GM12878 (cell line): ENCODE results near the gene HIVEP3. TPM values are rescaled to one million over a fixed set of nuclear protein-coding genes. Genes with fewer than 3 reads are reported as not detected.

ENCODE experiments used
- CHD2 ChIP-seq: IDR thresholded peaks from 2 replicates; pipeline ENCODE4 v1.6.1; 2011; ENCODE audit warnings: low read depth, low read length, improper control_type of control experiment, borderline replicate concordance
- IKZF1 ChIP-seq: fragments of 450-650 bp; conservative IDR thresholded peaks from 2 replicates; pipeline ENCODE4 v1.6.1; 2017; ENCODE audit warnings: antibody characterized with exemption, mild to moderate bottlenecking
- PAX8 ChIP-seq: fragments of 450-650 bp; IDR thresholded peaks from 2 replicates; pipeline ENCODE4 v1.6.1; 2017; ENCODE audit warnings: mild to moderate bottlenecking, moderate library complexity
- SUPT20H ChIP-seq: IDR thresholded peaks from 2 replicates; pipeline ENCODE4 v1.6.1; 2011; ENCODE audit warnings: low read depth, mild to moderate bottlenecking, low read length, moderate library complexity, borderline replicate concordance; ENCODE audit not compliant: control insufficient read depth
- YY1 ChIP-seq: IDR thresholded peaks from 2 replicates; pipeline ENCODE4 v1.6.1; 2011; ENCODE audit warnings: low read depth, mild to moderate bottlenecking, low read length
- ZSCAN29 ChIP-seq: fragments of 450-650 bp; IDR thresholded peaks from 2 replicates; pipeline ENCODE4 v1.6.1; 2017; ENCODE audit warnings: mild to moderate bottlenecking, moderate library complexity
- polyA plus RNA-seq, 11 experiments: library from polyadenylated mRNA; depleted of rRNA in 4 of 11; unstranded in 6 of 11; stranded (reverse) in 5 of 11; fragments of >200 nt; fragmentation: Nextera tagmentation in 4 of 11; fragmentation: Illumina TruSeq in 1 of 11; extraction: Ambion mirVana in 4 of 11; extraction: Trizol in 1 of 11; gene quantifications; 1 replicate in 1 of 11; 2 replicates in 10 of 11; pipeline versions ENCODE4 v1.2.1 to v1.2.3, GENCODE V29; 2011 to 2016; ENCODE audit warnings: inconsistent platforms in 2 of 11, missing spikeins in 2 of 11, low read depth in 1 of 11
- total RNA-seq, 4 experiments: library from RNA; depleted of rRNA in 3 of 4; stranded (reverse); fragments of >200 nt in 3 of 4; fragmentation: Illumina TruSeq in 1 of 4; extraction: Trizol in 1 of 4; gene quantifications; 2 replicates each; pipeline versions ENCODE4 v1.2.1 to v1.2.3, GENCODE V29; 2013 to 2021
- TF ChIP-seq, protein P1 (sequence below): IDR thresholded peaks from 2 replicates; pipeline ENCODE4 v1.6.1; 2012; ENCODE audit warnings: improper control_type of control experiment, low read depth, low read length; ENCODE audit not compliant: insufficient replicate concordance
- TF ChIP-seq, protein P2 (sequence below): fragments of 450-650 bp; IDR thresholded peaks from 2 replicates; pipeline ENCODE4 v1.6.1; 2017; ENCODE audit warnings: mild to moderate bottlenecking, low read depth, inconsistent platforms; ENCODE audit not compliant: poor library complexity, severe bottlenecking

Gene HIVEP3
- total and polyA plus RNA-seq, 10 of the 15 experiments (the other 5 are each of a cell fraction or from before 2014, with no cell fraction given), result 1.8 to 13.6 (median 3.8) TPM

GRCh38 chr1:41704196-41704595 is 214.5 kb downstream of the HIVEP3 start (continued):
- TF ChIP-seq, protein P1, sequence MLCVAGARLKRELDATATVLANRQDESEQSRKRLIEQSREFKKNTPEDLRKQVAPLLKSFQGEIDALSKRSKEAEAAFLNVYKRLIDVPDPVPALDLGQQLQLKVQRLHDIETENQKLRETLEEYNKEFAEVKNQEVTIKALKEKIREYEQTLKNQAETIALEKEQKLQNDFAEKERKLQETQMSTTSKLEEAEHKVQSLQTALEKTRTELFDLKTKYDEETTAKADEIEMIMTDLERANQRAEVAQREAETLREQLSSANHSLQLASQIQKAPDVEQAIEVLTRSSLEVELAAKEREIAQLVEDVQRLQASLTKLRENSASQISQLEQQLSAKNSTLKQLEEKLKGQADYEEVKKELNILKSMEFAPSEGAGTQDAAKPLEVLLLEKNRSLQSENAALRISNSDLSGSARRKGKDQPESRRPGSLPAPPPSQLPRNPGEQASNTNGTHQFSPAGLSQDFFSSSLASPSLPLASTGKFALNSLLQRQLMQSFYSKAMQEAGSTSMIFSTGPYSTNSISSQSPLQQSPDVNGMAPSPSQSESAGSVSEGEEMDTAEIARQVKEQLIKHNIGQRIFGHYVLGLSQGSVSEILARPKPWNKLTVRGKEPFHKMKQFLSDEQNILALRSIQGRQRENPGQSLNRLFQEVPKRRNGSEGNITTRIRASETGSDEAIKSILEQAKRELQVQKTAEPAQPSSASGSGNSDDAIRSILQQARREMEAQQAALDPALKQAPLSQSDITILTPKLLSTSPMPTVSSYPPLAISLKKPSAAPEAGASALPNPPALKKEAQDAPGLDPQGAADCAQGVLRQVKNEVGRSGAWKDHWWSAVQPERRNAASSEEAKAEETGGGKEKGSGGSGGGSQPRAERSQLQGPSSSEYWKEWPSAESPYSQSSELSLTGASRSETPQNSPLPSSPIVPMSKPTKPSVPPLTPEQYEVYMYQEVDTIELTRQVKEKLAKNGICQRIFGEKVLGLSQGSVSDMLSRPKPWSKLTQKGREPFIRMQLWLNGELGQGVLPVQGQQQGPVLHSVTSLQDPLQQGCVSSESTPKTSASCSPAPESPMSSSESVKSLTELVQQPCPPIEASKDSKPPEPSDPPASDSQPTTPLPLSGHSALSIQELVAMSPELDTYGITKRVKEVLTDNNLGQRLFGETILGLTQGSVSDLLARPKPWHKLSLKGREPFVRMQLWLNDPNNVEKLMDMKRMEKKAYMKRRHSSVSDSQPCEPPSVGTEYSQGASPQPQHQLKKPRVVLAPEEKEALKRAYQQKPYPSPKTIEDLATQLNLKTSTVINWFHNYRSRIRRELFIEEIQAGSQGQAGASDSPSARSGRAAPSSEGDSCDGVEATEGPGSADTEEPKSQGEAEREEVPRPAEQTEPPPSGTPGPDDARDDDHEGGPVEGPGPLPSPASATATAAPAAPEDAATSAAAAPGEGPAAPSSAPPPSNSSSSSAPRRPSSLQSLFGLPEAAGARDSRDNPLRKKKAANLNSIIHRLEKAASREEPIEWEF, result no peak
- TF ChIP-seq PAX8 (no peak), IKZF1 (no peak), YY1 (no peak), SUPT20H (no peak), CHD2 (no peak), ZSCAN29 (no peak)
- TF ChIP-seq, protein P2, sequence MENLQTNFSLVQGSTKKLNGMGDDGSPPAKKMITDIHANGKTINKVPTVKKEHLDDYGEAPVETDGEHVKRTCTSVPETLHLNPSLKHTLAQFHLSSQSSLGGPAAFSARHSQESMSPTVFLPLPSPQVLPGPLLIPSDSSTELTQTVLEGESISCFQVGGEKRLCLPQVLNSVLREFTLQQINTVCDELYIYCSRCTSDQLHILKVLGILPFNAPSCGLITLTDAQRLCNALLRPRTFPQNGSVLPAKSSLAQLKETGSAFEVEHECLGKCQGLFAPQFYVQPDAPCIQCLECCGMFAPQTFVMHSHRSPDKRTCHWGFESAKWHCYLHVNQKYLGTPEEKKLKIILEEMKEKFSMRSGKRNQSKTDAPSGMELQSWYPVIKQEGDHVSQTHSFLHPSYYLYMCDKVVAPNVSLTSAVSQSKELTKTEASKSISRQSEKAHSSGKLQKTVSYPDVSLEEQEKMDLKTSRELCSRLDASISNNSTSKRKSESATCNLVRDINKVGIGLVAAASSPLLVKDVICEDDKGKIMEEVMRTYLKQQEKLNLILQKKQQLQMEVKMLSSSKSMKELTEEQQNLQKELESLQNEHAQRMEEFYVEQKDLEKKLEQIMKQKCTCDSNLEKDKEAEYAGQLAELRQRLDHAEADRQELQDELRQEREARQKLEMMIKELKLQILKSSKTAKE, result no peak
